Measurements from ENCODE around the gene GRK7. TPM values are rescaled to one million over a fixed set of nuclear protein-coding genes. Genes with fewer than 3 reads are reported as not detected.

Gene GRK7
- total RNA-seq, 4 donors from 2014 or later, result 0.34 TPM; not detected in 3

- intact Hi-C loops (cut with DNase I; ENCODE audit: low total_unique reads), result no loop called here
Measured at GRCh38 chr3:141812084-141812483, 48.9 kb downstream of the GRK7 start.

GRCh38 chr3:141812586-141812985 lies 49.4 kb downstream of the GRK7 start:
- intact Hi-C loops (cut with DNase I; ENCODE audit: low total_unique reads), result no loop called here
- DNase-seq (ENCODE audit: low spot score in 2 of 2), result peak; percentile 40 to 68
- no peak overlapping the region for H3K4me3 ChIP-seq (ENCODE audit: low read depth, poor library complexity, severe bottlenecking)
- TF ChIP-seq POLR2A (IDR thresholded peaks at IDR 0.05), result no peak
- TF ChIP-seq CTCF (IDR thresholded peaks at IDR 0.05), result no peak
- WGBS, 2 donors, result 25 to 60% methylated on average over 4 of the region's 4 CpGs

More at GRCh38 chr3:141812084-141812483, 48.9 kb downstream of the GRK7 start:
- no peak for DNase-seq (ENCODE audit: low spot score in 2 of 2)
- WGBS, 2 donors, result 51 to 69% methylated on average over 5 of the region's 5 CpGs
- no peak overlapping the region for H3K4me3 ChIP-seq (ENCODE audit: low read depth, poor library complexity, severe bottlenecking)
- TF ChIP-seq CTCF (IDR thresholded peaks at IDR 0.05), result no peak
- TF ChIP-seq POLR2A (IDR thresholded peaks at IDR 0.05), result no peak

Other genes starting within 250 kb of the GRK7 start
- 100 to 1,000 TPM in 1 of 4 donors, 10 to 100 TPM in 3; 75.6 to 117 (median 84.1) TPM for gene RNF7, start 25.1 kb upstream of the GRK7 start, total RNA-seq
- 100 to 1,000 TPM; 120 to 161 (median 140) TPM for gene ATP1B3, start 113.2 kb downstream of the GRK7 start, total RNA-seq

Measured in lower leg skin (tissue), 4 donors.